Fibroblast of skin of left quadriceps (primary cell): ENCODE results near the gene DBP.
"Not testable (repeated sequence)": the region's sequence is repeated elsewhere in the genome, so short reads cannot be mapped to it uniquely, and the experiment has no call there.

ENCODE experiments used
- DNase-seq, 2 experiments: peaks; one replicate each; pipeline ENCODE4 v3.0.0-alpha.2; 2013; ENCODE audit warnings: low read depth in 2 of 2

Gene DBP

GRCh38 chr19:48665786-48666185 is 28.6 kb upstream of the DBP start:
- DNase-seq = no peak

- no peak for DNase-seq
Measured at GRCh38 chr19:48664476-48664875, 27.3 kb upstream of the DBP start.

- no peak for DNase-seq
Measured at GRCh38 chr19:48663667-48664066, 26.5 kb upstream of the DBP start.

- DNase-seq = no peak
Measured at GRCh38 chr19:48661711-48662090, 24.5 kb upstream of the DBP start.

- DNase-seq = peak; percentile 68 to 71
Measured at GRCh38 chr19:48660852-48661710, 23.9 kb upstream of the DBP start.

GRCh38 chr19:48659768-48660167 is 22.6 kb upstream of the DBP start:
- no peak for DNase-seq

GRCh38 chr19:48658483-48658882 is 21.3 kb upstream of the DBP start:
- DNase-seq = no peak

GRCh38 chr19:48657828-48658227 is 20.6 kb upstream of the DBP start:
- not testable (repeated sequence) for DNase-seq

GRCh38 chr19:48656840-48657474 is 19.8 kb upstream of the DBP start:
- DNase-seq = peak; percentile 79 to 82

- no peak for DNase-seq
Measured at GRCh38 chr19:48654299-48655059, 17.3 kb upstream of the DBP start.

GRCh38 chr19:48651683-48652048 is 14.5 kb upstream of the DBP start:
- DNase-seq = no peak

GRCh38 chr19:48650974-48651682 is 13.9 kb upstream of the DBP start:
- DNase-seq = no peak

- DNase-seq = no peak
Measured at GRCh38 chr19:48648134-48648533, 11.0 kb upstream of the DBP start.

GRCh38 chr19:48646722-48647216 is 9.6 kb upstream of the DBP start:
- DNase-seq = no peak

- DNase-seq = peak; percentile 56 to 65
Measured at GRCh38 chr19:48646001-48646721, 9.0 kb upstream of the DBP start, which contains the start of gene CA11. Gene CA11, minus strand, starts transcription at chr19:48646187. Its CDS starts 555 bp downstream, at chr19:48645632.

GRCh38 chr19:48645620-48646000 is 8.4 kb upstream of the DBP start:
- DNase-seq = no peak

- no peak for DNase-seq
Measured at GRCh38 chr19:48644839-48645619, 7.8 kb upstream of the DBP start.

GRCh38 chr19:48644355-48644754 is 7.2 kb upstream of the DBP start:
- DNase-seq = no peak

- no peak for DNase-seq
Measured at GRCh38 chr19:48642862-48643261, 5.7 kb upstream of the DBP start.

GRCh38 chr19:48641850-48642249 is 4.7 kb upstream of the DBP start:
- no peak for DNase-seq
